ENCODE data around the gene CNTNAP2. TPM values are rescaled to one million over a fixed set of nuclear protein-coding genes. Genes with fewer than 3 reads are reported as not detected.
A peak's percentile ranks its signal among the peaks of the same experiment; 100 is the strongest.

The CNTNAP2 gene
- total and polyA plus RNA-seq, 8 donors, result 0.09 to 1.1 (median 0.38) TPM

DNA sequence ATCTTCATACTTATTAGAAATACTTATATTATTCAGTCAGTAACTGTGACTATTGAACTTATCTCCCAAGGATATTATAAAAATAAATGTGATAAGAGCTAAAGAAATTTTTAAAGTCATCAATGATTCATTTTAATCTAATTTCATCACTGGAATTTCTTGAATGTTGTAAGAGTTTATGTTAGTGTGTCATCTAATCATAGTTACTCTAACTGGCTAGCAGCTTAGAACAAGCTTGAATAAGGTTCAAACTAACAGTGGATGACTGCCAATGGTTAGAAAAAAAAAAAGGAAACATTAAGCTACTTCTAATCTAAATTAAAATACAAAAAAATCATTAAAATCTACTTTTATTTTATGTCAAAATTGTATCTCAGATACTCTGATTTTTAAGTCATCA is 1066.3 kb downstream of the CNTNAP2 start:
- TF ChIP-seq CTCF (IDR thresholded peaks at IDR 0.05), result no peak
- Histone ChIP-seq H3K4me1 (peaks cover 0 to 10% (median 9%) of the 10 kb centered on the region in 3 donors), H3K4me3 (no peak overlapping the region), H3K9me3 (no peaks in the 10 kb centered on the region), H3K27ac (no peak overlapping the region), H3K27me3 (no peaks in the 10 kb centered on the region), H3K36me3 (no peaks in the 10 kb centered on the region)
- no peak for DNase-seq
- intact Hi-C loops (cut with DNase I), result no loop called here
- FAIRE-seq, result peak; percentile 20
- no peak for ATAC-seq

- FAIRE-seq (no peak), ATAC-seq (no peak), DNase-seq (no peak)
- no peak overlapping the region for H3K27ac ChIP-seq
- 74 to 91% methylated on average over 2 of the region's 2 CpGs for WGBS, 2 donors
- no peak overlapping the region for H3K4me3 ChIP-seq
- H3K27me3 ChIP-seq, result no peaks in the 10 kb centered on the region
- intact Hi-C loops (cut with DNase I), result no loop called here
- no peak for TF ChIP-seq CTCF (IDR thresholded peaks at IDR 0.05)
- H3K9me3 ChIP-seq, result no peaks in the 10 kb centered on the region
- H3K36me3 ChIP-seq, result no peaks in the 10 kb centered on the region
- H3K4me1 ChIP-seq, result peaks cover 0 to 10% (median 9%) of the 10 kb centered on the region in 3 donors
These were observed 1066.7 kb downstream of the CNTNAP2 start for GRCh38 chr7:147183276-147183675.

GRCh38 chr7:147188467-147188866 is 1071.9 kb downstream of the CNTNAP2 start:
- no peak for DNase-seq
- FAIRE-seq, result no peak
- H3K4me3 ChIP-seq, result no peak overlapping the region
- H3K4me1 ChIP-seq, result no peaks in the 10 kb centered on the region
- H3K9me3 ChIP-seq, result no peaks in the 10 kb centered on the region
- no peaks in the 10 kb centered on the region for H3K27me3 ChIP-seq
- H3K36me3 ChIP-seq, result no peaks in the 10 kb centered on the region
- intact Hi-C loops (cut with DNase I), result no loop called here
- WGBS, 2 donors, result 75 to 89% methylated on average over 1 of the region's 1 CpG
- no peak for TF ChIP-seq CTCF (IDR thresholded peaks at IDR 0.05)
- H3K27ac ChIP-seq, result no peak overlapping the region
- ATAC-seq, result no peak

DNA sequence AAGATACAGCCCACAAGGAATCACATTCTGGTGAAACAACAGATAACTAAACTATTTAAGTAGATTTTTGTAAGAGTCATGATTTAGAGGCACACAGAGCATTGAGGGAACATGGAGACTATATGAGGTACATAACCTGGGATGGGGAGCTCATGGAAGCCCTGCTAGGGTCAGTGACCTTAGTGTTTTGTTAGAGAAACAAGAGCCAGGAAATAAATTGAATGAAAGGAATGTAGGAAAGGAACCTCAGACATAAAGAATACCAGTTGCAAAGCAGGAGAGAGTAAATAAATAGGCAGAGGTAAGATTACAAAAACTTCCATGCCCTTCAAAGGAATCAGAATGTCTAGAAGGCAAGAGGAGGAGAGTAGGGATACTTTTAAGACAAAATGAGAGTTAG is 1076.9 kb downstream of the CNTNAP2 start:
- Histone ChIP-seq H3K4me1 (no peaks in the 10 kb centered on the region), H3K36me3 (no peaks in the 10 kb centered on the region), H3K27ac (no peak overlapping the region), H3K27me3 (no peaks in the 10 kb centered on the region), H3K4me3 (no peak overlapping the region), H3K9me3 (no peaks in the 10 kb centered on the region)
- no peak for TF ChIP-seq CTCF (IDR thresholded peaks at IDR 0.05)
- FAIRE-seq (no peak), ATAC-seq (no peak), DNase-seq (no peak)
- intact Hi-C loops (cut with DNase I), result no loop called here

DNA sequence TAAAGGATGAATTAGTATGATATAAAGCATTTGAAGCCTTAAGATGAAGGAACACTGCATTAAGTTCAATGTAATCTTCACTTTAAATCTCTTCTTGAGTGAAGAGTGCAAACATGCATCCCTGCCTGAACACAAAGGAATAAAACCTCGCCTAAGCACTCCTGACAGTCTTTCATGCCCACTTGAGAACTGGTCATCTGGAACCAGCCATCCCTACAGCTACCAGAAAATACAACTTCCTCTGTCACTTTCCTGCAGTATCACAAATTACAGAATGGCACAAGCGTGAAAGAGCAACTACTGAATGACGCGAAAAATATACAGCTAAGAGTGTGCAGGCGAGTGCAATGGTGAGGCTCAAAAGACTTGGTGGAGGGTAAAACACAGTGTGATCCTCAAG is 1079.9 kb downstream of the CNTNAP2 start:
- TF ChIP-seq CTCF (IDR thresholded peaks at IDR 0.05), result no peak
- Histone ChIP-seq H3K4me3 (no peak overlapping the region), H3K27me3 (no peaks in the 10 kb centered on the region), H3K4me1 (no peaks in the 10 kb centered on the region), H3K36me3 (no peaks in the 10 kb centered on the region), H3K9me3 (no peaks in the 10 kb centered on the region), H3K27ac (no peak overlapping the region)
- 89 to 96% methylated on average over 5 of the region's 5 CpGs for WGBS, 2 donors
- no peak for FAIRE-seq
- no peak for ATAC-seq
- intact Hi-C loops (cut with DNase I), result no loop called here
- no peak for DNase-seq
